GM06990 (cell line): ENCODE results near the gene DYNC1I2.

ENCODE experiments used
- DNase-seq: peaks from one replicate; pipeline ENCODE4 v3.0.0-alpha.2; 2011; ENCODE audit not compliant: insufficient read length; ENCODE audit errors: extremely low read depth
- H3K27me3 ChIP-seq: replicated peaks from 2 replicates; pipeline ENCODE4 v1.6.0; 2011; ENCODE audit warnings: low read length; ENCODE audit not compliant: control insufficient read depth, insufficient read depth
- H3K36me3 ChIP-seq: 2 replicates; pipeline ENCODE4 v1.5.1; 2011; ENCODE audit warnings: low read length; ENCODE audit not compliant: control insufficient read depth, insufficient read depth
- H3K4me3 ChIP-seq: replicated peaks from 2 replicates; pipeline ENCODE4 v1.5.1; 2011; ENCODE audit warnings: low read depth, mild to moderate bottlenecking, control low read depth, low read length
- TF ChIP-seq, protein P1 (sequence below): IDR thresholded peaks from 2 replicates; pipeline ENCODE4 v1.5.1; 2011; ENCODE audit warnings: low read length, control low read depth, mild to moderate bottlenecking, inconsistent platforms; ENCODE audit not compliant: insufficient read depth, poor library complexity, severe bottlenecking

DYNC1I2 gene

GRCh38 chr2:171788316-171788993 lies 101.2 kb downstream of the DYNC1I2 start:
- H3K36me3 ChIP-seq = peaks cover 17% of the 10 kb centered on the region
- no peaks in the 10 kb centered on the region for H3K27me3 ChIP-seq
- DNase-seq = no peak
- TF ChIP-seq, protein P1, sequence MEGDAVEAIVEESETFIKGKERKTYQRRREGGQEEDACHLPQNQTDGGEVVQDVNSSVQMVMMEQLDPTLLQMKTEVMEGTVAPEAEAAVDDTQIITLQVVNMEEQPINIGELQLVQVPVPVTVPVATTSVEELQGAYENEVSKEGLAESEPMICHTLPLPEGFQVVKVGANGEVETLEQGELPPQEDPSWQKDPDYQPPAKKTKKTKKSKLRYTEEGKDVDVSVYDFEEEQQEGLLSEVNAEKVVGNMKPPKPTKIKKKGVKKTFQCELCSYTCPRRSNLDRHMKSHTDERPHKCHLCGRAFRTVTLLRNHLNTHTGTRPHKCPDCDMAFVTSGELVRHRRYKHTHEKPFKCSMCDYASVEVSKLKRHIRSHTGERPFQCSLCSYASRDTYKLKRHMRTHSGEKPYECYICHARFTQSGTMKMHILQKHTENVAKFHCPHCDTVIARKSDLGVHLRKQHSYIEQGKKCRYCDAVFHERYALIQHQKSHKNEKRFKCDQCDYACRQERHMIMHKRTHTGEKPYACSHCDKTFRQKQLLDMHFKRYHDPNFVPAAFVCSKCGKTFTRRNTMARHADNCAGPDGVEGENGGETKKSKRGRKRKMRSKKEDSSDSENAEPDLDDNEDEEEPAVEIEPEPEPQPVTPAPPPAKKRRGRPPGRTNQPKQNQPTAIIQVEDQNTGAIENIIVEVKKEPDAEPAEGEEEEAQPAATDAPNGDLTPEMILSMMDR = no peak
- no peak overlapping the region for H3K4me3 ChIP-seq

DNA sequence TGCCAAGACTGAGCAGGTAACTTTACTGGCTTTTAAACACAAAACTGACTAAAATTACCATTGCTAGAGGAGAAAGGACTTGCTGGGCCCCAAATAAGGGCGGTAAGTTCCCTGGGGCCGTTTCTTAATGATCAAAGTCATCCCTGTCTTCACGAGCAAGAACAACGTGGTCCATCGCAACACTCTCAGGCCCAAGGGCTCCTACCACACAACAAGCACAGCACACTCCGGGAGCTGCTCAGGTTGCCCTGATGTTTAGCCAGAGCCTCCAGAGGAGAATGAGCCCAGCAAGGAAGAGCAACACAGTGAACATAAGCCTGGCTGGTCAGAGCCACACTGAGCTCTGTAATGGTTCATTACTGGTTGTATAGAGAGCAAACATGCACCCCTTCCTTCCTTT lies 102.7 kb downstream of the DYNC1I2 start:
- peaks cover 13% of the 10 kb centered on the region for H3K36me3 ChIP-seq
- no peak for DNase-seq
- TF ChIP-seq, protein P1 = no peak

DNA sequence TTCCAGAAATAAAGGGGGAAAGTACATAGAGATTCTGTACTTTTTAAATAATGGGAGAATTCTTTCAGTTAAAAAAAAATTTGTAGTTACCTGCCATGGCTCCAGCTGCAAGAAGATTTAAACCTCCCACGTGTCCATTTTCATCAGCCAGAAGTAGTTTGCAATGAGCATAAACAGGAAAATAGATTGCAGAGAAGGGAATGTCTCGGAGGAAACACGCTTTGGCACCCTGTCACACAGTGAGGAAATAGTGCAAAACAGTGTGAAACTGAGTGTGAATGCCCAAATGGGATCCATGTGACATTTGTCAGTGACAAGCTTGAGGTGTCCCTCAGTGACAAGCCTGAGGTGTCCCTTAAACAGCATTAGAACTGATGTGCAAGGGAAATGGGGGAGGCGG lies 104.1 kb downstream of the DYNC1I2 start:
- H3K4me3 ChIP-seq = no peak overlapping the region
- H3K36me3 ChIP-seq = peaks cover 13% of the 10 kb centered on the region
- H3K27me3 ChIP-seq = no peaks in the 10 kb centered on the region
- TF ChIP-seq, protein P1 = no peak
- DNase-seq = no peak

More for the DNA sequence above, 102.7 kb downstream of the DYNC1I2 start:
- Histone ChIP-seq H3K4me3 (no peak overlapping the region), H3K27me3 (no peaks in the 10 kb centered on the region)

- H3K27me3 ChIP-seq = no peaks in the 10 kb centered on the region
- no peak overlapping the region for H3K4me3 ChIP-seq
- no peak for DNase-seq
- peaks cover 11% of the 10 kb centered on the region for H3K36me3 ChIP-seq
- TF ChIP-seq, protein P1 = no peak
These were observed 104.9 kb downstream of the DYNC1I2 start for GRCh38 chr2:171792157-171792556.

- TF ChIP-seq, protein P1 = no peak
- Histone ChIP-seq H3K4me3 (no peak overlapping the region), H3K36me3 (peaks cover 8% of the 10 kb centered on the region), H3K27me3 (no peaks in the 10 kb centered on the region)
- DNase-seq = no peak
These were observed 105.8 kb downstream of the DYNC1I2 start for GRCh38 chr2:171792886-171793580.
